Ishikawa (cell line): ENCODE data around the gene CAMK4.

Source experiments
- CEBPB ChIP-seq: IDR thresholded peaks from 2 replicates; pipeline ENCODE4 v1.6.1; 2012
- CREB1 ChIP-seq: IDR thresholded peaks from 2 replicates; pipeline ENCODE4 v1.6.1; 2012; ENCODE audit warnings: low read depth
- EGR1 ChIP-seq: IDR thresholded peaks from 2 replicates; pipeline ENCODE4 v1.6.1; 2012
- EP300 ChIP-seq: IDR thresholded peaks from 2 replicates; pipeline ENCODE4 v1.6.1; 2012; ENCODE audit warnings: borderline replicate concordance
- FOXM1 ChIP-seq: IDR thresholded peaks from 2 replicates; pipeline ENCODE4 v1.6.1; 2012; ENCODE audit warnings: low read depth, borderline replicate concordance
- NFIC ChIP-seq: IDR thresholded peaks from 2 replicates; pipeline ENCODE4 v1.6.1; 2012
- RAD21 ChIP-seq: IDR thresholded peaks from 2 replicates; pipeline ENCODE4 v1.6.1; 2012; ENCODE audit warnings: low read depth
- TAF1 ChIP-seq: IDR thresholded peaks from 2 replicates; pipeline ENCODE4 v1.6.1; 2012; ENCODE audit warnings: low read depth, mild to moderate bottlenecking
- TCF12 ChIP-seq: IDR thresholded peaks from 2 replicates; pipeline ENCODE4 v1.6.1; 2012; ENCODE audit warnings: low read depth
- TEAD4 ChIP-seq: IDR thresholded peaks from 2 replicates; pipeline ENCODE4 v1.6.1; 2012
- YY1 ChIP-seq: IDR thresholded peaks from 2 replicates; pipeline ENCODE4 v1.6.1; 2012; ENCODE audit warnings: low read depth
- ZBTB7A ChIP-seq: IDR thresholded peaks from 2 replicates; pipeline ENCODE4 v1.6.1; 2012; ENCODE audit warnings: low read depth
- TF ChIP-seq, protein P1 (sequence below): IDR thresholded peaks from 2 replicates; pipeline ENCODE4 v1.6.1; 2012; ENCODE audit warnings: low read depth, mild to moderate bottlenecking
- TF ChIP-seq, protein P2 (sequence below): IDR thresholded peaks from 2 replicates; pipeline ENCODE4 v1.6.1; 2012
- TF ChIP-seq, protein P3 (sequence below): IDR thresholded peaks from 2 replicates; pipeline ENCODE4 v1.6.1; 2012

CAMK4 gene

DNA sequence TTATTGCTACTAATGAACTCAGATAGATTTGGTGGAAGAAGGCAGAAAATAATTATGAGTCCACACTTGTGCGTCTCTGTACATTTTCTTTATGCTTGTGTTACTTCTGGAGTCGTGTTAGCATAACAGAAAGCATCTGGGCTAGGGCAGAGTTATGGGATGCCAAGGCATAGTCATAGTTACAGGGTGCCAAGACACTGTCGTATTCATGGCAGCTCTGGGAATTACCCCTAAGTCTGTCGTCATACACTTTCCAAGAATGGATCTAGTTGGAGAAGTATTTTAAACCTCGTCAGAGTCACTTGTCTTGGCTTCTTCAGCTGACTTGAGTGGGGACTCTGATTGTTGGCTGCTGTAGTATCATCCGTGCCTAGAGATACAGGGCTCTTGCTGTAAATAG lies 27.7 kb downstream of the CAMK4 start:
- no peak for TF ChIP-seq CREB1

DNA sequence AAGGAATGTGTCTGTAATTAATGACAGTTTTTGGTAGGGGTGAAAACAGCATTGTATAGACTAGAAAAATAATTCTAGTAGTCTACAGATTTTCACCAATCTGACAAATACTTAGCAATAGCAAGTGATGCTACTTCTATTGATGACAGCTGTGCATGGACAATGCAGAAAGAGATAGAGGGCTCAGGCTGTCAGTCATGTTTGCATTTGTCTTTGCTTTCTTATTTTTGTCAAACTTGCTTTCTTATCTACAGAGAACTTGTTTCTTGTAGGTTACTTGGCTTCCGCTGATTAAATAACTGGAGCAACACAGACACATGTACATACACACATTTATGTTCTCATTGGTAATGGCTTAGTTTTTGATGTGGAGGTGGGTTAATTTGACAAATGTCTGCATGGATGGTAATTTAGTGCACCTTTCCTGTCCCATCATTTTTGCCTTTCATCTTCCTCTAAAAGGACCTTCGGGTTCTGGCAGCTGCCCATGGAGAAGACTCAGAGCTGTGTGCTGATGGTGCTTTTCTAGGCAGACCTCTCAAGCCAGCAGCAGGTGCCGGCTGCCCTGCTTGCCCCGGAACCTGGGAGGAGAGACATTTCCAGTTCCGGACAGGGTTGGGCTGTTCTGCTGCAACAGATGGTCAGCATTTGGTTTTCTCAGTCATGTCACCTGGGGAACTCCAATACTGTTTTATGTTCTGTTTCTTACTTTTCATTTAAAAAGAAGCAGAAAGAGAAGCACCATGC lies 28.8 kb downstream of the CAMK4 start:
- no peak for TF ChIP-seq ZBTB7A
- no peak for TF ChIP-seq YY1
- no peak for TF ChIP-seq TEAD4
- no peak for TF ChIP-seq FOXM1
- no peak for TF ChIP-seq TAF1
- no peak for TF ChIP-seq TCF12
- TF ChIP-seq EGR1 = no peak
- TF ChIP-seq, protein P1, sequence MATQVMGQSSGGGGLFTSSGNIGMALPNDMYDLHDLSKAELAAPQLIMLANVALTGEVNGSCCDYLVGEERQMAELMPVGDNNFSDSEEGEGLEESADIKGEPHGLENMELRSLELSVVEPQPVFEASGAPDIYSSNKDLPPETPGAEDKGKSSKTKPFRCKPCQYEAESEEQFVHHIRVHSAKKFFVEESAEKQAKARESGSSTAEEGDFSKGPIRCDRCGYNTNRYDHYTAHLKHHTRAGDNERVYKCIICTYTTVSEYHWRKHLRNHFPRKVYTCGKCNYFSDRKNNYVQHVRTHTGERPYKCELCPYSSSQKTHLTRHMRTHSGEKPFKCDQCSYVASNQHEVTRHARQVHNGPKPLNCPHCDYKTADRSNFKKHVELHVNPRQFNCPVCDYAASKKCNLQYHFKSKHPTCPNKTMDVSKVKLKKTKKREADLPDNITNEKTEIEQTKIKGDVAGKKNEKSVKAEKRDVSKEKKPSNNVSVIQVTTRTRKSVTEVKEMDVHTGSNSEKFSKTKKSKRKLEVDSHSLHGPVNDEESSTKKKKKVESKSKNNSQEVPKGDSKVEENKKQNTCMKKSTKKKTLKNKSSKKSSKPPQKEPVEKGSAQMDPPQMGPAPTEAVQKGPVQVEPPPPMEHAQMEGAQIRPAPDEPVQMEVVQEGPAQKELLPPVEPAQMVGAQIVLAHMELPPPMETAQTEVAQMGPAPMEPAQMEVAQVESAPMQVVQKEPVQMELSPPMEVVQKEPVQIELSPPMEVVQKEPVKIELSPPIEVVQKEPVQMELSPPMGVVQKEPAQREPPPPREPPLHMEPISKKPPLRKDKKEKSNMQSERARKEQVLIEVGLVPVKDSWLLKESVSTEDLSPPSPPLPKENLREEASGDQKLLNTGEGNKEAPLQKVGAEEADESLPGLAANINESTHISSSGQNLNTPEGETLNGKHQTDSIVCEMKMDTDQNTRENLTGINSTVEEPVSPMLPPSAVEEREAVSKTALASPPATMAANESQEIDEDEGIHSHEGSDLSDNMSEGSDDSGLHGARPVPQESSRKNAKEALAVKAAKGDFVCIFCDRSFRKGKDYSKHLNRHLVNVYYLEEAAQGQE = no peak
- TF ChIP-seq, protein P2, sequence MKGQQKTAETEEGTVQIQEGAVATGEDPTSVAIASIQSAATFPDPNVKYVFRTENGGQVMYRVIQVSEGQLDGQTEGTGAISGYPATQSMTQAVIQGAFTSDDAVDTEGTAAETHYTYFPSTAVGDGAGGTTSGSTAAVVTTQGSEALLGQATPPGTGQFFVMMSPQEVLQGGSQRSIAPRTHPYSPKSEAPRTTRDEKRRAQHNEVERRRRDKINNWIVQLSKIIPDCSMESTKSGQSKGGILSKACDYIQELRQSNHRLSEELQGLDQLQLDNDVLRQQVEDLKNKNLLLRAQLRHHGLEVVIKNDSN = no peak
- TF ChIP-seq RAD21 = no peak
- no peak for TF ChIP-seq CREB1
- TF ChIP-seq CEBPB = no peak
- TF ChIP-seq, protein P3, sequence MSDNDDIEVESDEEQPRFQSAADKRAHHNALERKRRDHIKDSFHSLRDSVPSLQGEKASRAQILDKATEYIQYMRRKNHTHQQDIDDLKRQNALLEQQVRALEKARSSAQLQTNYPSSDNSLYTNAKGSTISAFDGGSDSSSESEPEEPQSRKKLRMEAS = no peak
- TF ChIP-seq EP300 = no peak
- no peak for TF ChIP-seq NFIC

DNA sequence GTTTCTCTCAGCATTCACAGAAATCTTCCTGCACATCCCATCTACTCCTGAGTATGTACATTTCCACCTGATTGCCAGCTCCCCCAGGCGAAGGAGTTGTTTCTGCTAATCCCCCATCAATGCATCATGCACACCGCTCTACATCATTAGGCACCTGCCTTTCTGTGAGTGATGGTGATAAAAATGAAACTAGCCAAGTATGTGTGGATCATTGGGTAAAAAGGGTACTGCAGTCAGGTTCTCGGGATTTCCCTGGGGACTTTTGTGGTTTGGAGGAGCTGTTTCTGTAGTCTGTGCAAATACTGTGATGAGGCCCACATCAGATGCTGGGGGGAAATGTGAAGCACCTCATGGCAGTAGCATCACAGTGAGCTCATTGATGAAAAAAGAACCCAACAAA lies 30.4 kb downstream of the CAMK4 start:
- TF ChIP-seq EP300 = no peak
- no peak for TF ChIP-seq RAD21
- no peak for TF ChIP-seq TAF1
- TF ChIP-seq, protein P3 = no peak
- TF ChIP-seq FOXM1 = no peak
- TF ChIP-seq CREB1 = no peak
- no peak for TF ChIP-seq NFIC
- TF ChIP-seq, protein P1 = no peak
- no peak for TF ChIP-seq TCF12
- TF ChIP-seq ZBTB7A = no peak
- TF ChIP-seq YY1 = no peak
- no peak for TF ChIP-seq EGR1
- TF ChIP-seq CEBPB = no peak
- no peak for TF ChIP-seq TEAD4
- TF ChIP-seq, protein P2 = no peak

DNA sequence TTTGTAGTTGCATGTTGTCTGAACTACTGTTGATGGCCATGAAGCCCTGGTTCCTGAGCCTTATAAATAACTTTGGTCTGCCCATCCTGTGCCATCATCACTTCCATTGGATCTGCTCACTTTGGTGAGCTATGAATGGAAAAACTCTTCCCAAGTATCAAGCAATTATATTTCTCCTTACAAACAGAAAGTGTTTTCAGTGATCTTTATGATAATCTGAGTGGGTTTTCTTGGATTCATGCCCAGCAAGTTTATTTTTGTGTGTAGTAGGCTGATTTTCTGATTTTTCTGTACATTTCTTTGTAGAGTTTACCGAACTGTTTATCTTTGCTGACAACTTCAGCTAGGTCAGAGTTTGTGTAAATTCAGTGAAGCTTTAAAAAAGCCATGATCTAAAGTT lies 31.0 kb downstream of the CAMK4 start:
- TF ChIP-seq CREB1 (no peak), TCF12 (no peak), NFIC (no peak), ZBTB7A (no peak)
- TF ChIP-seq, protein P3 = no peak
- TF ChIP-seq, protein P2 = no peak

DNA sequence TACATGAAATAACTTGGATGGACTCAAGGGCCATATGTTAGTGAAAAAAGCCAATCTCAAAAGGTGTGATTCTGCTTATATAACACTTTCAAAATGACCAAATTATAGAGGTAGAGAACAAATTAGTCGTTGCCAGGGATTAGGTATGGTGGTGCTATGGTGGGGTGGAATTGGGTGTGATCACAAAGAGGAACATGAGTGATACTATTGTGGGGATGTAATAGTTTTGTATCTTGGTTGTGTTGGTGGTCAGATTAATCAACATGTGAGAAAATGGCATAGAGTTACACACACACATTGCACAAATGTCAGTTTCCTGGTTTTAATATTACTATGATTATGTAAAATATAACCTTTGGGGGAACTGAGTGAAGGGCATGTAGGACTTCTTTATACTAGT lies 31.9 kb downstream of the CAMK4 start:
- TF ChIP-seq CEBPB (no peak), NFIC (no peak), EP300 (no peak), TEAD4 (no peak), EGR1 (no peak), ZBTB7A (no peak), CREB1 (no peak), RAD21 (no peak), FOXM1 (no peak), YY1 (no peak), TAF1 (no peak), TCF12 (no peak)
- TF ChIP-seq, protein P2 = no peak
- TF ChIP-seq, protein P3 = no peak
- TF ChIP-seq, protein P1 = no peak
